Activated CD4-positive, alpha-beta T cell treated with anti-CD3 and anti-CD28 coated beads, Interleukin-2, amount 10 ng/mL, durations not matched to agents 24 days and 14 days (primary cell): ENCODE results near the gene PCYT1B. TPM values are rescaled to one million over a fixed set of nuclear protein-coding genes. Genes with fewer than 3 reads are reported as not detected.

ENCODE experiments used
- DNase-seq: peaks from one replicate; pipeline ENCODE4 v3.0.0; 2022
- H3K27ac Mint-ChIP-seq: one replicate; pipeline ENCODE4 v1.8.0; 2022; ENCODE audit warnings: mild to moderate bottlenecking, mixed read lengths
- H3K27me3 Mint-ChIP-seq: one replicate; pipeline ENCODE4 v1.8.0; 2022; ENCODE audit warnings: mixed read lengths
- H3K36me3 Mint-ChIP-seq: one replicate; pipeline ENCODE4 v1.8.0; 2022; ENCODE audit warnings: low read depth, mild to moderate bottlenecking, mixed read lengths
- H3K4me1 Mint-ChIP-seq: one replicate; pipeline ENCODE4 v1.8.0; 2021; ENCODE audit warnings: mixed read lengths
- H3K4me3 Mint-ChIP-seq: one replicate; pipeline ENCODE4 v1.8.0; 2022; ENCODE audit warnings: mild to moderate bottlenecking, moderate library complexity, mixed read lengths
- H3K9me3 Mint-ChIP-seq: one replicate; pipeline ENCODE4 v1.8.0; 2021; ENCODE audit warnings: mixed read lengths
- intact Hi-C: fragments of 100-400 bp; cut with micrococcal nuclease; formaldehyde crosslinking; loops from one replicate; pipeline ENCODE4 v1.15.1; 2023
- total RNA-seq: library from RNA; stranded (reverse); gene quantifications from 2 replicates; pipeline ENCODE4 v1.2.3, GENCODE V29; 2022

PCYT1B gene
- total RNA-seq, 1 donor from 2014 or later, result 0.05 TPM

DNA sequence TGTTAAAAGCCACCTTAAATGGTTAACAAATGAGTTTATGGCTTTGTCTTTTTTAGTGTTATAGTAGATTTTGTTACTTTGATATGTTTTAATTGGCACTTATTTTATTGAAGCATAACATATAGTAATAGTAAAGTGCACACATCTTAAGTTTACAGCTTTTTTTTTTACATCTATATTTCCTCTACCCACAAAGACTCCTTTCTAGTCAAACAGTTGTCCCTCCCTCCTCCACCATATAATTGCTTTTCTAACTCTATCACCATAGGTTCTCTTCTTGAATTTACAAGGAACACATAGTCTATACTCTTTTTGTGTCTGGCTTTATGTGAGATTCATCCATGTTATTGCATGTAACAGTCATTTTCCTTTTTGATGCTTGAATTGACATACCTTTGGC is 110.6 kb downstream of the PCYT1B start:
- DNase-seq, result no peak
- intact Hi-C loops, result no loop called here
- H3K4me1 Mint-ChIP-seq, result no peaks in the 10 kb centered on the region
- no peaks in the 10 kb centered on the region for H3K27me3 Mint-ChIP-seq
- no peaks in the 10 kb centered on the region for H3K9me3 Mint-ChIP-seq
- H3K4me3 Mint-ChIP-seq, result no peak overlapping the region
- no peak overlapping the region for H3K27ac Mint-ChIP-seq
- H3K36me3 Mint-ChIP-seq, result peaks cover 33% of the 10 kb centered on the region

DNA sequence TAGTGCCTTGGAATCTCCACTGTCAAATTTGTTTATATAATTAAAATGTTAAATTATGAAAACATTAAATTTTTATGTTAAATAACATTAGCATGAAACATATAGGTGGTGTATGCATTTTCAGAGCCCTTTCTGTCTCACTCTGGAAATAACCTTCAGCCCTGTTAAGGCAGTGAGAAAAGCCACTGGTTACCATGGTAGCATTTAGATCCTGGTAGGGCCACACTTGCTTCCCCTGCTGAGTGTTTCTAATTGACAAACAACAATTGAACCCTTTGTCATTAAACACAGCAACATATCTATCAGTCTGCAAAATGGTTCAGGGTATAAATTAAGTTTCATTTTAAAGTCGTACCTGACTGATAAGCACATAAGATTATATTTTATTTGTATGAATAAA is 118.5 kb downstream of the PCYT1B start:
- no peak overlapping the region for H3K4me3 Mint-ChIP-seq
- no peaks in the 10 kb centered on the region for H3K27me3 Mint-ChIP-seq
- no peak overlapping the region for H3K27ac Mint-ChIP-seq
- H3K9me3 Mint-ChIP-seq, result no peaks in the 10 kb centered on the region
- no peaks in the 10 kb centered on the region for H3K4me1 Mint-ChIP-seq
- peaks cover 31% of the 10 kb centered on the region for H3K36me3 Mint-ChIP-seq
- DNase-seq, result no peak
- intact Hi-C loops, result no loop called here

- no peaks in the 10 kb centered on the region for H3K9me3 Mint-ChIP-seq
- no peak overlapping the region for H3K27ac Mint-ChIP-seq
- H3K4me1 Mint-ChIP-seq, result no peaks in the 10 kb centered on the region
- no peak overlapping the region for H3K4me3 Mint-ChIP-seq
- intact Hi-C loops, result no loop called here
- peaks cover 29% of the 10 kb centered on the region for H3K36me3 Mint-ChIP-seq
- no peak for DNase-seq
- no peaks in the 10 kb centered on the region for H3K27me3 Mint-ChIP-seq
These were observed 120.5 kb downstream of the PCYT1B start for GRCh38 chrX:24526616-24527015.

DNA sequence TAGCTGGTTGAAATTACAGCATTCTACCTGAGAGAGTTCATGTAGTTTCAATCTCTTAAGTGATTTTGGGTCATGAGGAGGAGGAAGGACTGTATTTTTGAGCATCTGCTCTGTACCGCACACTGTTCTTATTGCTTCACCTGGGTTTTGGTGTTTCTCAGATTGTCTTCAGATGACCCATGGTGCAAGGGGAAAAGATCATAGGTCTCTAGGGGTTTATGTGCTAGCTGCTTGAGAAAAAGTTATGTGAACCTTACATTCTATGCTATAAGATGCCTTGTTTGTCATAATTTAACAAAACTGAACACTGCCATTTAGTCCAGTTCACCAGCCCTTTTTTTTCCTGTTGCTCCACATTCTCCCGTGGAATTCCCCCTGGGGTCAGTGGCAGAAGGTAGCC is 121.7 kb downstream of the PCYT1B start:
- no peaks in the 10 kb centered on the region for H3K9me3 Mint-ChIP-seq
- no peak overlapping the region for H3K4me3 Mint-ChIP-seq
- H3K27me3 Mint-ChIP-seq, result no peaks in the 10 kb centered on the region
- DNase-seq, result no peak
- intact Hi-C loops, result no loop called here
- peaks cover 27% of the 10 kb centered on the region for H3K36me3 Mint-ChIP-seq
- no peak overlapping the region for H3K27ac Mint-ChIP-seq
- H3K4me1 Mint-ChIP-seq, result no peaks in the 10 kb centered on the region

DNA sequence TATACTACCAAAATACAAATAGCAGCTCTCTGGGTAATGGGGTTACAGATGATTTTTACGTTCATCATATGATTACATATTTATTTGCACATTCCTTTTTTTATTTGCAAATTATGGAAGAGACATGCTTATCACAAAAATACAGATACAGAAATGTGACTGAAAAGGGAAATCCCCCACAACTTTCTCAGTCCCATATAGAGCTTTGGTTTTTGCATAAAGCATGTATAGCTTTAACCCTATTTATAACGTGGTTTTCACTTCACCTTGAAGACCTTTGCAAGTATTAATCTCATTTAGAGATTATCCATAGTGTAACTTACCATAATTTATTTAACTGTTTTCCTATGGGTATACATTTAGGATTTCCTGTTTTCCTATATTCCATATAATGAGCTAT is 126.7 kb downstream of the PCYT1B start:
- H3K36me3 Mint-ChIP-seq, result peaks cover 20% of the 10 kb centered on the region
- H3K4me1 Mint-ChIP-seq, result no peaks in the 10 kb centered on the region
- no peak for DNase-seq
- no peaks in the 10 kb centered on the region for H3K27me3 Mint-ChIP-seq
- no peak overlapping the region for H3K4me3 Mint-ChIP-seq
- intact Hi-C loops, result no loop called here
- no peak overlapping the region for H3K27ac Mint-ChIP-seq
- H3K9me3 Mint-ChIP-seq, result no peaks in the 10 kb centered on the region

DNA sequence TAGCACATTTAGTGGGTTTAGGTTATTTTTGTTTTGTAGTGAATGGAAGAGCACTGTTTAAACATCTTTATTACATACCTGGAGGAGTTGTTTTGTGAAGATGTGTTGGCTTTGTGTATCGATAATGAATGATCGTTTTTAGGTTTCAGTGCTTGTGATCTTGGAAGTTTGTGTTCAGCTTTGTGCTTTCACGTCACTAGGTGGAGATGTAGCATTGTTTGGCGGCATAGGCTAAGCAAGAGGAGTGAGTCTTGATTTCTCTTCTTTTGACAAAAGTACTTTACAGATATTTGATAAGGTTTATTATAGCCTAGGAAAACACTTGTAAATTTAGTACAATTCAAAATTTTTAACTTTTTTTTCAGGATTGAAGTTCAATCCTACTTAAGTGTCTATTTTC is 131.7 kb downstream of the PCYT1B start:
- Mint-ChIP-seq H3K4me1 (peaks cover 16% of the 10 kb centered on the region), H3K27me3 (no peaks in the 10 kb centered on the region), H3K9me3 (no peaks in the 10 kb centered on the region), H3K4me3 (no peak overlapping the region), H3K27ac (no peak overlapping the region), H3K36me3 (peaks cover 18% of the 10 kb centered on the region)
- intact Hi-C loops, result no loop called here
- DNase-seq, result no peak

- Mint-ChIP-seq H3K27me3 (no peaks in the 10 kb centered on the region), H3K27ac (peak overlapping the region; percentile 75), H3K9me3 (no peaks in the 10 kb centered on the region), H3K4me1 (peaks cover 16% of the 10 kb centered on the region), H3K4me3 (peak overlapping the region; percentile 40), H3K36me3 (peaks cover 26% of the 10 kb centered on the region)
- intact Hi-C loops, result no loop called here
- peak; percentile 74 for DNase-seq
These were observed 133.7 kb downstream of the PCYT1B start for GRCh38 chrX:24513416-24513815.

DNA sequence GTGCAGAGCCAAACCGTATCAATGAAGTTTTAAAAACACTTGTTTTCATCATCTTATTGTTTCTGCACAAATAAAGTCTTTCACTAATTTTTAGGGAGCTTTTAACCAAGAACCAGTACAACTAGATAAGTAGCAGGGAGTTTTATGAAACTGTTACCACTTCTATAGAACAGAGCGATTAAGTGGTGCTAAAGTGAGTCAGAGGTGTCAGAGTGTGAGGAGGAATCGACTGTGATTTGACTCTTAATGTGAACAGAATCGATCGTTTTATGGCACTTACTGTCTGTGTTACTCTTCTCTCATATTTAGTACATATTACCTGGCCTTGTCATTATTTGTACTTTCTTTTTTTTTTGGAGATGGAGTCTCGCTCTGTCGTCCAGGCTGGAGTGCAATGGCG is 138.8 kb downstream of the PCYT1B start:
- no peak overlapping the region for H3K4me3 Mint-ChIP-seq
- intact Hi-C loops, result loop anchor here (5.0 to 10.0 kb wide), 2 partner anchors 36 to 254 kb away; no protein-coding TSS in a partner anchor

More for the DNA sequence above, 138.8 kb downstream of the PCYT1B start:
- no peak for DNase-seq
- no peaks in the 10 kb centered on the region for H3K9me3 Mint-ChIP-seq
- no peaks in the 10 kb centered on the region for H3K27me3 Mint-ChIP-seq
- peaks cover 40% of the 10 kb centered on the region for H3K36me3 Mint-ChIP-seq
- no peak overlapping the region for H3K27ac Mint-ChIP-seq
- peaks cover 20% of the 10 kb centered on the region for H3K4me1 Mint-ChIP-seq

Other genes with a start within 250 kb of the PCYT1B start
- 26.3 and 30.7 TPM in 2 replicates for gene PDK3, start 182.1 kb downstream of the PCYT1B start, total RNA-seq
- gene POLA1, start 46.6 kb upstream of the PCYT1B start, total RNA-seq, result 41.3 and 42.6 TPM in 2 replicates